ENCODE data around the gene DNAJB6.

DNAJB6 gene

DNA sequence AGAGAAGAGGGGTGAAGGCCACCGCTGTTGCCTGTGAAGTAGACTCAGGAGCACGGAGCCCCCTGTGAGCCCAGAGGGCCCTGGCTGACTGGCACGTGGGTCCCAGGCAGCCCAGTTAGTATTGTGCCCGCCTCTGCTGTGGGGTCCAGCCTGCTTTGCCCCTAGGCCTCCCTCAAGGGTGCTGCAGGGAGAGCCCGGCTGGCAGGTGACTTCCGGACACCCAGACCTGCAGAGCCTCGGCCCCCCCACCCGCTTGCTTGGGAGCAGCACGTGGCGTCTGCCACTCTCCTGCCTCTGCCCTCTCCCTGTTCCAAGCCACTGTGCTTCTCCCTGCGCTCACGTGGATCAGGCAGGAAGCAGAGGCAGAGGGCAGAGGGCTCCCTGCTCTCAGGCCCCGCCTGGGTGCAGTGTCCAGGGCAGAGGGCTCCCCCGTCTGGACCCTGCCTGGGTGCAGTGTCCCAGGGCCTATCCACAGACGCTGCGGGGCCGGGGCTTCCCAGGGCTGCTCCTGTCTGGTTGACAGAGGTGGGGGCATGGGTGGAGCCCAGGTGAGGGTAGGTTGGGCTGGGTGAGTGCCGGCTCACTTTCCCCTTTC lies 88.4 kb downstream of the DNAJB6 start:
- in situ Hi-C loops (cut with MboI; ENCODE audit: low sequenced_read_pairs) = no loop called here

DNA sequence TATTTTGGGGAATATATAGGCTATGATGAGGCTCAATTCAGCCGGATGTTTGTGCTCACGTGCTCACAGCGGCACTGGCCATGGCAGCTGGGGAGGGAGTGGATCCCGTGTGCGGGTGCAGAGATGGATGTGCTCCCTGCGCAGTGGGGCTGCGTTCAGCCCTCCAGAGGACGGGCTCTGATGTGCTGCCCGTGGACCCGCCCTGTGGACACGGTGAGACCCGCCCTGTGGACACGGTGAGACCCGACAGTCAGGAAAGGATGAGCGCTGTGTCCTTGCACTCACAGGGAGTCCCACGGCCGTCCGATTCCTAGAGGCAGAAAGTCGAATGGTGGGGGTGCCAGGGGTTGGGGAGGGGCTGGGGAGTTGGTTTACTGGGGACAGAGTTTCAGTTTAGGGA lies 89.0 kb downstream of the DNAJB6 start:
- in situ Hi-C loops (cut with MboI; ENCODE audit: low sequenced_read_pairs) = no loop called here

GRCh38 chr7:157426463-157427301 lies 89.9 kb downstream of the DNAJB6 start:
- in situ Hi-C loops (cut with MboI; ENCODE audit: low sequenced_read_pairs) = no loop called here

GRCh38 chr7:157427811-157428553 lies 91.2 kb downstream of the DNAJB6 start:
- in situ Hi-C loops (cut with MboI; ENCODE audit: low sequenced_read_pairs) = no loop called here

- in situ Hi-C loops (cut with MboI; ENCODE audit: low sequenced_read_pairs) = no loop called here
These were observed 91.7 kb downstream of the DNAJB6 start for GRCh38 chr7:157428554-157428945.

DNA sequence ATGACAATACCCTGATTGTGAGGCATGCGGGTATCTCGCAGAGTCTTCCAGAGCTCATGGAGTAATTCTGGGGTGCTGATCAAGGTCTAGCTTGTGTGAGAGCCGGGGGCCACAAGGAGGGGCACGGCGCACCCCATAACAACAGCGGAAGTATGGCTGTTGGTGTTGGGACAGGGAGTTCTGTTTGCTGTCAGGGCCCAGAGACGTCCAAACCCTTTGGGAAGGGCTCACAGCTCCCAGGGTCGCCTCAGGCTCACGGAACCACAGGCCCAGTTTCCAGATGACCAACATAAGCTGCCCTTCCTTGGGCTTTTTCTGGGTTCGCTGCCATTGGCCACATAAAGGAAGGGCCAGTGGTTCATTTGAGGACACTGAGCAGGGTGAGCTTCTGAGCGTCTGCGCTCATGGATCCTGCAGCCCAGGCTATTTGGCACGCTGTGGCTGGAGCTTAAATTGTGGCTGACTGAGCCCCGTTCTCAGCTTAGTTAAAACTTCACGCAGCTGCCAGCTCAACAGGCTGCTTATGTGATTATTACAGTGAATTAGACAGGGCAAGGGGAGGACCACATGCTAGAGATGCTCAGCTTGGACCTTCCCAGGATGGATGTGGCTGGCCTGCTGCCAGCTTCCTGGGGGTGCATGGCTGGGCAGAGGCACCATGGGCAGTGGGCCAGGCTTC lies 92.3 kb downstream of the DNAJB6 start:
- in situ Hi-C loops (cut with MboI; ENCODE audit: low sequenced_read_pairs) = no loop called here

DNA sequence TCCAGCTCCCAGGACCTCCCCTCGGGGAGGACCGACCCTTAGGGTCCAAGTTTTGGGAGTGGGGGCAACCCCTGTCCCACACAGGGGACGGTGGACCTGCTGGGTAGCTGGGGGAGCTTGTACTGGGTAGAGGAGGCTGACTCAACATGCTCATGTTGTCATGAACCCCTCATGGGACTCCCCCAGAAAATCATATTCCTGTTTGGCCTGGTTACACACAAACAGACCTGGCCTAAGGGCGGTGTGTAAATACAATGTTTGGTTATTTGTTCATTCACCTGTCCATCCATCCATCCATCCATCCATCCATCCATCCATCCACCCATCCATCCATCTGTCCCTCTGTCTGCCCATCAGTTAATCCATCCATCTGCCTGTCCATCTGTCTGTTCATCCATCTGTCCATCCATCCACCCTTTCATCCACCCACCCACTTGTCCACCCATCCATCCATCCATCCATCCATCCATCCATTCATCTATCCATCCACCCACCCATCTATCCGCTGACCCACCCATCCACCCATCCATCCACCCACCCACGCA lies 92.9 kb downstream of the DNAJB6 start:
- in situ Hi-C loops (cut with MboI; ENCODE audit: low sequenced_read_pairs) = no loop called here

DNA sequence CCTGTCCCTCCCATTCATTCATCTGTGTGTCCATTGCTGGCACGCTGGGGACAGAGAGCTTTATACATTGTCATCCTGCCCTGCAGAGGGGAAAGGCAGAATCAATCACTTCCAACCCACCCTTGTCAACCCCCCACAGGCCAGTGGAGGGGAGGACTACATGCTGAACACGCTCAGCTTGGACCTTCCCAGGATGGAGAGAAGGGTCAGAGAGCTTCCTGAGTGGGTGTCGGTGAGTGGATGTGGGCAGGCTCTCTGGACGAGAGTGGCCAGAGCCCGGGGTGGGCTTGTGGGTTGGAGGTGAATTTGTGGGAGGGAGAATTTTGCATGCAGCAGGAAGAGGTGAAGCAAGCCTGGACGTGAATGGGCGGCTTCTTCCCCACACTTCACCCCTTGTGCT lies 93.9 kb downstream of the DNAJB6 start:
- in situ Hi-C loops (cut with MboI; ENCODE audit: low sequenced_read_pairs) = no loop called here

DNA sequence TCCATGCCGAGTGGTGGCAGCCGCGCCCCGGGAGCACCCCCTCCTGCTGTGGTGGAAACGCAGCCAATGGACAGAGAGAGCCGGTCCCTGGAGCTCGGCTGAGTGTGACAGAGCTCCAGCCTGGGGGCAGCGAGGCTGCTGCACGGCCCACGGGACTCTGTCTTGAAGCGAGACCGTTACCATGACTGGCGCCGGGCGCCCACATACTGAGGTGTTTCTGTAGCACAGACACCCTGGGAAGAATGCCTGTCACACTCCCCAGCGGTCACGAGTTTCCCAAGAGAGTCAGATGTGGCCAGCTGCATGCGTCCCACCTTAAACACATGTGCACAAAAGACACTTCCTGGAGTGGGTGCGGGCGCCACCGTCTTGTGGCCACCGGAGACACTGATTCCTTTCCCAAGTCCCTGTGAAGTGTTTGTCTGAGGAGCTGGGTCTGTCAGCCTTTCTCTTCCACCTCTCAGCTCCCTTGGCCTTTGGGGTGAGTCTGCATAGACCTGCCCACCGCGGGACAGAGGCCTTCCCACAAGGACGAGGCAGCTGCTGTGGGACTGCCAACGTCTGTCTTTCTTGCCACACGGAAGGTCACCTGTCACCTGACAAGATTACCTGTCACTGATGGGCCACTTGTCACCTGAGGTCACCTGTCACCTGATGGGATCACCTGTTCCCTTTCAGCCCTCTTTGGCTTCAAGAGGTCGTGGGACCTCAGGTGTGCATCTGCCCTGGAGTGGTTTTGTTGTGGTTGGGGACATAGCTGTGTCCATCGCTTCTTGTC lies 94.6 kb downstream of the DNAJB6 start:
- in situ Hi-C loops (cut with MboI; ENCODE audit: low sequenced_read_pairs) = no loop called here

GRCh38 chr7:157431951-157432540 lies 95.2 kb downstream of the DNAJB6 start:
- in situ Hi-C loops (cut with MboI; ENCODE audit: low sequenced_read_pairs) = no loop called here

DNA sequence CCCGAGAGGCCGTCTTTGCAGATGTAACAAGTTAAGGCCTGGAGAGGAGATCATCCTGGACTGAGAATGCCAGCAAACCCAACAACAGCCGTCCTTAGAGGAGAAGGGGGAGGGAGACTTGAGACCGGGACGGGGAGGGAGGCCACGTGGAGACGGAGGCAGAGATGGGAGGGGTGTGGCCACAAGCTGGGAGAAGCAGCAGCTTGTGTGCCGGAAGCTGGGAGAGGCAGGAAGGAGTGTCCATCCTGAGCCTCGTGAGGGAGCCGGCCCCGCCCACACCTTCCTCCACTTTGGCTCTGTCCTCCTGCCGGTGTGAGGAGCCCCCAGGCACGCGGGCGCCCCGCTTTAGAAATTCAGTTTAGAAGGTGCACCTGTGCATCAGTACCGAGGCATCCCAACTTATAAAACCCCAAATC lies 95.7 kb downstream of the DNAJB6 start:
- in situ Hi-C loops (cut with MboI; ENCODE audit: low sequenced_read_pairs) = no loop called here

DNA sequence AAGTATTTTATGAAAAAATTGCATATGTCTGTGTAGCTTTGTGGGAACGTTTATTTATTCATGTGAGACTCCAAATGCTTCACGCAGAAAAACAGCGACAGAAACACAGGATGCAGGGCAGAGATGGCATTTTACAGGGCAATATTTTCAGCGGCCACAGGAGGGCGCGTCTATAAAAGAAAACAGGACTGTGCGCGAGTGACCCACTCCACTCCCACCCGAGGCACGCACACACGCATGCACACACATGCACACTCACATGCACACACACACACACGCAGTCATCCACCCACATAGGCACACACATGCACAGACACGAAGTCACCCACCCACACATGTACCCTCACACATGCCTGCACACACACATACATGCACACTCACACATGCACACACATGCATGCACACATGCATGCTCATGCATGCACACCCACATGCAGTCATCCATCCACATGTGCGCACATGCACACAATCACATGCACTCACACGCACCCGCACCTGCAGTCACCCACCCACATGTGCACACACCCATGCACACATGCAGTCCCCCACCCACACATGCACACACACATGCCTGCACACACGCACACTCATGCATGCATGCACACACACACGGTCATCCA lies 96.3 kb downstream of the DNAJB6 start:
- in situ Hi-C loops (cut with MboI; ENCODE audit: low sequenced_read_pairs) = no loop called here

GRCh38 chr7:157433628-157434027 lies 96.8 kb downstream of the DNAJB6 start:
- in situ Hi-C loops (cut with MboI; ENCODE audit: low sequenced_read_pairs) = no loop called here

GRCh38 chr7:157434231-157434630 lies 97.4 kb downstream of the DNAJB6 start:
- in situ Hi-C loops (cut with MboI; ENCODE audit: low sequenced_read_pairs) = no loop called here

GRCh38 chr7:157434701-157435100 lies 97.9 kb downstream of the DNAJB6 start:
- in situ Hi-C loops (cut with MboI; ENCODE audit: low sequenced_read_pairs) = no loop called here

GRCh38 chr7:157436076-157436475 lies 99.3 kb downstream of the DNAJB6 start:
- in situ Hi-C loops (cut with MboI; ENCODE audit: low sequenced_read_pairs) = no loop called here

GRCh38 chr7:157436763-157437480 lies 100.1 kb downstream of the DNAJB6 start:
- in situ Hi-C loops (cut with MboI; ENCODE audit: low sequenced_read_pairs) = no loop called here

GRCh38 chr7:157437519-157438061 lies 100.8 kb downstream of the DNAJB6 start:
- in situ Hi-C loops (cut with MboI; ENCODE audit: low sequenced_read_pairs) = no loop called here

Measured in HL-60/S4 treated with retinoic acid at 250 ng/mL for 4 days and 3 days (cell line).